SK-N-SH treated with all-trans-retinoic acid at 6 μM for 48 hours (cell line): ENCODE data around the gene CALN1.

ENCODE experiments used
- ATAC-seq: fragments of 200-7000 bp; cut with Tn5 transposase; 3 replicates; pipeline ENCODE4 v1.9.1; 2020; ENCODE audit warnings: mild to moderate bottlenecking, moderate library complexity
- ARNTL ChIP-seq: fragments of 450-650 bp; formaldehyde crosslinking; IDR thresholded peaks from 2 replicates; pipeline ENCODE4 v1.5.0; 2020; ENCODE audit warnings: low read depth, mild to moderate bottlenecking, moderate library complexity, borderline replicate concordance
- BACH2 ChIP-seq: fragments of 250-450 bp; sonication (Bioruptor Pico); IDR thresholded peaks from 2 replicates; pipeline ENCODE4 v1.9.0; 2021; ENCODE audit warnings: mild to moderate bottlenecking, borderline replicate concordance
- CSDC2 ChIP-seq: fragments of 250-450 bp; sonication (Bioruptor Pico); IDR thresholded peaks from 2 replicates; pipeline ENCODE4 v1.5.0; 2020; ENCODE audit warnings: mild to moderate bottlenecking, moderate library complexity
- ESRRG ChIP-seq: fragments of 250-450 bp; sonication (Bioruptor Pico); IDR thresholded peaks from 2 replicates; pipeline ENCODE4 v1.6.1; 2021; ENCODE audit warnings: mild to moderate bottlenecking
- GLIS3 ChIP-seq: fragments of 250-450 bp; sonication (Bioruptor Pico); IDR thresholded peaks from 2 replicates; pipeline ENCODE4 v1.5.0; 2020; ENCODE audit warnings: mild to moderate bottlenecking, moderate library complexity
- ISL1 ChIP-seq: fragments of 250-450 bp; sonication (Bioruptor Pico); IDR thresholded peaks from 2 replicates; pipeline ENCODE4 v2.1.2; 2022; ENCODE audit warnings: mild to moderate bottlenecking, moderate library complexity
- OSR1 ChIP-seq: fragments of 250-450 bp; sonication (Bioruptor Pico); IDR thresholded peaks from 2 replicates; pipeline ENCODE4 v1.8.0; 2022; ENCODE audit warnings: moderate library complexity, mild to moderate bottlenecking, inconsistent platforms
- PPARA ChIP-seq: fragments of 250-450 bp; sonication (Bioruptor Pico); IDR thresholded peaks from 2 replicates; pipeline ENCODE4 v1.5.0; 2020; ENCODE audit warnings: mild to moderate bottlenecking, borderline replicate concordance
- RARB ChIP-seq: fragments of 250-450 bp; sonication (Bioruptor Pico); IDR thresholded peaks from 2 replicates; pipeline ENCODE4 v1.8.0; 2021; ENCODE audit warnings: mild to moderate bottlenecking, moderate library complexity
- SNAI2 ChIP-seq: fragments of 250-450 bp; sonication (Bioruptor Pico); IDR thresholded peaks from 2 replicates; pipeline ENCODE4 v1.5.0; 2020; ENCODE audit warnings: mild to moderate bottlenecking, moderate library complexity
- TCF4 ChIP-seq: fragments of 250-450 bp; sonication (Bioruptor Pico); IDR thresholded peaks from 2 replicates; pipeline ENCODE4 v1.8.0; 2021; ENCODE audit warnings: mild to moderate bottlenecking, moderate library complexity, borderline replicate concordance
- TOX ChIP-seq: fragments of 250-450 bp; sonication (Bioruptor Pico); IDR thresholded peaks from 2 replicates; pipeline ENCODE4 v1.8.0; 2021; ENCODE audit warnings: mild to moderate bottlenecking, moderate library complexity, borderline replicate concordance
- ZC3H10 ChIP-seq: fragments of 250-450 bp; sonication (Bioruptor Pico); IDR thresholded peaks from 2 replicates; pipeline ENCODE4 v1.5.1; 2021; ENCODE audit warnings: mild to moderate bottlenecking, moderate library complexity
- ZFP3 ChIP-seq: fragments of 250-450 bp; sonication (Bioruptor Pico); IDR thresholded peaks from 2 replicates; pipeline ENCODE4 v1.5.0; 2020; ENCODE audit warnings: mild to moderate bottlenecking, moderate library complexity
- ZFP30 ChIP-seq: fragments of 450-650 bp; formaldehyde crosslinking; IDR thresholded peaks from 2 replicates; pipeline ENCODE4 v1.5.0; 2022; ENCODE audit warnings: mild to moderate bottlenecking, moderate library complexity
- ZNF565 ChIP-seq: fragments of 450-650 bp; formaldehyde crosslinking; conservative IDR thresholded peaks from 2 replicates; pipeline ENCODE4 v1.5.0; 2020; ENCODE audit warnings: low read depth, mild to moderate bottlenecking, moderate library complexity
- ZNF70 ChIP-seq: fragments of 450-650 bp; formaldehyde crosslinking; IDR thresholded peaks from 2 replicates; pipeline ENCODE4 v1.5.0; 2020; ENCODE audit warnings: mild to moderate bottlenecking, moderate library complexity
- TF ChIP-seq, protein P1 (sequence below): fragments of 250-450 bp; sonication (Bioruptor Pico); IDR thresholded peaks from 2 replicates; pipeline ENCODE4 v1.5.1; 2021; ENCODE audit warnings: mild to moderate bottlenecking, moderate library complexity
- TF ChIP-seq, protein P2 (sequence below): fragments of 250-450 bp; sonication (Bioruptor Pico); IDR thresholded peaks from 2 replicates; pipeline ENCODE4 v1.5.0; 2020; ENCODE audit warnings: mild to moderate bottlenecking, moderate library complexity
- TF ChIP-seq, protein P3 (sequence below): fragments of 250-450 bp; sonication (Bioruptor Pico); IDR thresholded peaks from 2 replicates; pipeline ENCODE4 v1.5.1; 2020; ENCODE audit warnings: low read depth, mild to moderate bottlenecking, moderate library complexity
- TF ChIP-seq, protein P4 (sequence below): fragments of 250-450 bp; sonication (Bioruptor Pico); IDR thresholded peaks from 2 replicates; pipeline ENCODE4 v1.8.0; 2020; ENCODE audit warnings: mild to moderate bottlenecking, moderate library complexity, borderline replicate concordance
- TF ChIP-seq, protein P5 (sequence below): fragments of 250-450 bp; sonication (Bioruptor Pico); IDR thresholded peaks from 2 replicates; pipeline ENCODE4 v1.8.0; 2021; ENCODE audit warnings: low read depth, mild to moderate bottlenecking, moderate library complexity, borderline replicate concordance

CALN1 gene

DNA sequence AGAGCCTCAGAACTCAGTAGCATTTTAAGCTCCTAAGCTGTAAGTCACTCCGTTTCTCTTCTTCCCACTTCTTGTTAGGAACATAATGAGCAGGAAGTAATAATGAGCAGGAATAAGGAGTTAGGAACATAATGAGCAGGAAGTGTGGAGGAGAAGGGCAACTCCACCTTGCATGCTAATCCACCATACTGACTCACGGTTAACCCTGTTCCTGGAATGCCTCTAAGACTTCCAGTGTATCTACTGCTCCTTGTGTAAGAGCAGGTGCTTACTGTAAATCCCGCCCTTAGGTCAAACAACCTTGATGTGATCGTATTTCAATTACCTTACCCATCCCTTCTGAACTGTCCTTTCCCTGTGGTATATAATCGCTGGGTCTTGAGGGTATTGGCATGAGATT is 528.7 kb downstream of the CALN1 start:
- ATAC-seq: no peak
- TF ChIP-seq BACH2 (CRISPR knock-in tag) (no peak), CSDC2 (CRISPR knock-in tag) (no peak), ISL1 (no peak), OSR1 (CRISPR knock-in tag) (no peak), ZC3H10 (CRISPR knock-in tag) (no peak), ARNTL (no peak), PPARA (CRISPR knock-in tag) (no peak), ZFP30 (no peak), TCF4 (CRISPR knock-in tag) (no peak), ZNF565 (CRISPR knock-in tag) (no peak), ZFP3 (CRISPR knock-in tag) (no peak), ESRRG (no peak), GLIS3 (CRISPR knock-in tag) (no peak), ZNF70 (no peak)
- TF ChIP-seq, protein P1, sequence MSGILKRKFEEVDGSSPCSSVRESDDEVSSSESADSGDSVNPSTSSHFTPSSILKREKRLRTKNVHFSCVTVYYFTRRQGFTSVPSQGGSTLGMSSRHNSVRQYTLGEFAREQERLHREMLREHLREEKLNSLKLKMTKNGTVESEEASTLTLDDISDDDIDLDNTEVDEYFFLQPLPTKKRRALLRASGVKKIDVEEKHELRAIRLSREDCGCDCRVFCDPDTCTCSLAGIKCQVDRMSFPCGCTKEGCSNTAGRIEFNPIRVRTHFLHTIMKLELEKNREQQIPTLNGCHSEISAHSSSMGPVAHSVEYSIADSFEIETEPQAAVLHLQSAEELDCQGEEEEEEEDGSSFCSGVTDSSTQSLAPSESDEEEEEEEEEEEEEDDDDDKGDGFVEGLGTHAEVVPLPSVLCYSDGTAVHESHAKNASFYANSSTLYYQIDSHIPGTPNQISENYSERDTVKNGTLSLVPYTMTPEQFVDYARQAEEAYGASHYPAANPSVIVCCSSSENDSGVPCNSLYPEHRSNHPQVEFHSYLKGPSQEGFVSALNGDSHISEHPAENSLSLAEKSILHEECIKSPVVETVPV: no peak
- TF ChIP-seq, protein P2, sequence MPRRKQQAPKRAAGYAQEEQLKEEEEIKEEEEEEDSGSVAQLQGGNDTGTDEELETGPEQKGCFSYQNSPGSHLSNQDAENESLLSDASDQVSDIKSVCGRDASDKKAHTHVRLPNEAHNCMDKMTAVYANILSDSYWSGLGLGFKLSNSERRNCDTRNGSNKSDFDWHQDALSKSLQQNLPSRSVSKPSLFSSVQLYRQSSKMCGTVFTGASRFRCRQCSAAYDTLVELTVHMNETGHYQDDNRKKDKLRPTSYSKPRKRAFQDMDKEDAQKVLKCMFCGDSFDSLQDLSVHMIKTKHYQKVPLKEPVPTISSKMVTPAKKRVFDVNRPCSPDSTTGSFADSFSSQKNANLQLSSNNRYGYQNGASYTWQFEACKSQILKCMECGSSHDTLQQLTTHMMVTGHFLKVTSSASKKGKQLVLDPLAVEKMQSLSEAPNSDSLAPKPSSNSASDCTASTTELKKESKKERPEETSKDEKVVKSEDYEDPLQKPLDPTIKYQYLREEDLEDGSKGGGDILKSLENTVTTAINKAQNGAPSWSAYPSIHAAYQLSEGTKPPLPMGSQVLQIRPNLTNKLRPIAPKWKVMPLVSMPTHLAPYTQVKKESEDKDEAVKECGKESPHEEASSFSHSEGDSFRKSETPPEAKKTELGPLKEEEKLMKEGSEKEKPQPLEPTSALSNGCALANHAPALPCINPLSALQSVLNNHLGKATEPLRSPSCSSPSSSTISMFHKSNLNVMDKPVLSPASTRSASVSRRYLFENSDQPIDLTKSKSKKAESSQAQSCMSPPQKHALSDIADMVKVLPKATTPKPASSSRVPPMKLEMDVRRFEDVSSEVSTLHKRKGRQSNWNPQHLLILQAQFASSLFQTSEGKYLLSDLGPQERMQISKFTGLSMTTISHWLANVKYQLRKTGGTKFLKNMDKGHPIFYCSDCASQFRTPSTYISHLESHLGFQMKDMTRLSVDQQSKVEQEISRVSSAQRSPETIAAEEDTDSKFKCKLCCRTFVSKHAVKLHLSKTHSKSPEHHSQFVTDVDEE (CRISPR knock-in tag): no peak
- TF ChIP-seq, protein P3, sequence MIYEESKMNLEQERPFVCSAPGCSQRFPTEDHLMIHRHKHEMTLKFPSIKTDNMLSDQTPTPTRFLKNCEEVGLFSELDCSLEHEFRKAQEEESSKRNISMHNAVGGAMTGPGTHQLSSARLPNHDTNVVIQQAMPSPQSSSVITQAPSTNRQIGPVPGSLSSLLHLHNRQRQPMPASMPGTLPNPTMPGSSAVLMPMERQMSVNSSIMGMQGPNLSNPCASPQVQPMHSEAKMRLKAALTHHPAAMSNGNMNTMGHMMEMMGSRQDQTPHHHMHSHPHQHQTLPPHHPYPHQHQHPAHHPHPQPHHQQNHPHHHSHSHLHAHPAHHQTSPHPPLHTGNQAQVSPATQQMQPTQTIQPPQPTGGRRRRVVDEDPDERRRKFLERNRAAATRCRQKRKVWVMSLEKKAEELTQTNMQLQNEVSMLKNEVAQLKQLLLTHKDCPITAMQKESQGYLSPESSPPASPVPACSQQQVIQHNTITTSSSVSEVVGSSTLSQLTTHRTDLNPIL (CRISPR knock-in tag): no peak

DNA sequence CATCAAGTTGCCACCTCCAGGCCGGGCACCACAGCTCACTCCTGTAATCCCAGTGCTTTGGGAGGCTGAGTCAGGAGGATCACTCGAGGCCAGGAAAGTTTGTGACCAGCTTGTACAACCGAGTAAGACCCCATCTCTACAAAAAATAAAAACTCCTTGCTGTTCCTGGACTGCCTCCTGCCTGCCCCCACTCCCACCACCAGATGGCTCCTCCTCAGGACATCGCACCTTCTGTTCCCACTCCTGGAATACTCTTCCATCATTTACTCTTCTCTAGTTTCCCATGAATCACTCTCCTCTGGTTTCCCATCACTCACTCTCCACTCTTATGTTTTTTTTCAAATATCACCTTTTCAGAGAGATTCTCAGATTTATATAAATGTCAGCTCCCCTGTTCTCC is 540.7 kb downstream of the CALN1 start:
- no peak for ATAC-seq
- TF ChIP-seq RARB (CRISPR knock-in tag) (no peak), OSR1 (CRISPR knock-in tag) (no peak), TOX (CRISPR knock-in tag) (no peak), BACH2 (CRISPR knock-in tag) (no peak), SNAI2 (CRISPR knock-in tag) (no peak), PPARA (CRISPR knock-in tag) (no peak)
- TF ChIP-seq, protein P3 (CRISPR knock-in tag): no peak

DNA sequence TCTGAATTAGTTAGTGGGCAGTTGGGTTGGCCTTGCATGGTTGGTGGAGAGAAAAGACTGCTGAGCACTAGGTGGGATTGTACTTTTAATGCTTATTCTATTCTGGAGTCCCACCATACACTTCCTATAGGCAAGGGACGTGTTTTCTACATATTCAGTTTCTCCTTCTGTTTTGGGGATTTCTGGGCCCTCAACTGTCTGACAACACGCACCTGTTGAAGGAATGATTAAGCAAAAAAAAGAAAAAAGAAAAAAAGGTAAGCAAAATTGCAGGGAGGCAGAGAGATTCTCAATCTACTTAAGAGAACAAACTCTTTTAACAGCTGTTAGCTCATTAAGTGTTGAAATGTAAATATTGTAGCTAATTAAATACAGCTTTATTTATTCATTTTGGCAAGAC is 541.3 kb downstream of the CALN1 start:
- TF ChIP-seq PPARA (CRISPR knock-in tag): no peak
- no peak for TF ChIP-seq ZFP3 (CRISPR knock-in tag)
- TF ChIP-seq, protein P4, sequence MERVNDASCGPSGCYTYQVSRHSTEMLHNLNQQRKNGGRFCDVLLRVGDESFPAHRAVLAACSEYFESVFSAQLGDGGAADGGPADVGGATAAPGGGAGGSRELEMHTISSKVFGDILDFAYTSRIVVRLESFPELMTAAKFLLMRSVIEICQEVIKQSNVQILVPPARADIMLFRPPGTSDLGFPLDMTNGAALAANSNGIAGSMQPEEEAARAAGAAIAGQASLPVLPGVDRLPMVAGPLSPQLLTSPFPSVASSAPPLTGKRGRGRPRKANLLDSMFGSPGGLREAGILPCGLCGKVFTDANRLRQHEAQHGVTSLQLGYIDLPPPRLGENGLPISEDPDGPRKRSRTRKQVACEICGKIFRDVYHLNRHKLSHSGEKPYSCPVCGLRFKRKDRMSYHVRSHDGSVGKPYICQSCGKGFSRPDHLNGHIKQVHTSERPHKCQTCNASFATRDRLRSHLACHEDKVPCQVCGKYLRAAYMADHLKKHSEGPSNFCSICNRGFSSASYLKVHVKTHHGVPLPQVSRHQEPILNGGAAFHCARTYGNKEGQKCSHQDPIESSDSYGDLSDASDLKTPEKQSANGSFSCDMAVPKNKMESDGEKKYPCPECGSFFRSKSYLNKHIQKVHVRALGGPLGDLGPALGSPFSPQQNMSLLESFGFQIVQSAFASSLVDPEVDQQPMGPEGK (CRISPR knock-in tag): no peak
- TF ChIP-seq ISL1: no peak
- TF ChIP-seq OSR1 (CRISPR knock-in tag): no peak
- TF ChIP-seq, protein P2 (CRISPR knock-in tag): no peak
- TF ChIP-seq, protein P5, sequence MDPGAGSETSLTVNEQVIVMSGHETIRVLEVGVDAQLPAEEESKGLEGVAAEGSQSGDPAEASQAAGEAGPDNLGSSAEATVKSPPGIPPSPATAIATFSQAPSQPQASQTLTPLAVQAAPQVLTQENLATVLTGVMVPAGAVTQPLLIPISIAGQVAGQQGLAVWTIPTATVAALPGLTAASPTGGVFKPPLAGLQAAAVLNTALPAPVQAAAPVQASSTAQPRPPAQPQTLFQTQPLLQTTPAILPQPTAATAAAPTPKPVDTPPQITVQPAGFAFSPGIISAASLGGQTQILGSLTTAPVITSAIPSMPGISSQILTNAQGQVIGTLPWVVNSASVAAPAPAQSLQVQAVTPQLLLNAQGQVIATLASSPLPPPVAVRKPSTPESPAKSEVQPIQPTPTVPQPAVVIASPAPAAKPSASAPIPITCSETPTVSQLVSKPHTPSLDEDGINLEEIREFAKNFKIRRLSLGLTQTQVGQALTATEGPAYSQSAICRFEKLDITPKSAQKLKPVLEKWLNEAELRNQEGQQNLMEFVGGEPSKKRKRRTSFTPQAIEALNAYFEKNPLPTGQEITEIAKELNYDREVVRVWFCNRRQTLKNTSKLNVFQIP: no peak
- no peak for TF ChIP-seq ZNF70
- TF ChIP-seq SNAI2 (CRISPR knock-in tag): no peak
- ATAC-seq: no peak
